CD4-positive, alpha-beta T cell treated with Interleukin-4 for 1 hour (primary cell): ENCODE results near the gene ZRANB3.
"Not testable (repeated sequence)": the region's sequence is repeated elsewhere in the genome, so short reads cannot be mapped to it uniquely, and the experiment has no call there.

Source experiments
- DNase-seq, 2 donors: peaks; one replicate each; pipeline ENCODE4 v3.0.0-alpha.2; 2020 to 2022

ZRANB3 gene

GRCh38 chr2:135320465-135321355, 210.3 kb downstream of the ZRANB3 start:
- DNase-seq, result no peak

- no peak for DNase-seq
Observed at GRCh38 chr2:135318808-135319207, 212.2 kb downstream of the ZRANB3 start.

GRCh38 chr2:135317375-135317774, 213.6 kb downstream of the ZRANB3 start:
- DNase-seq, result no peak

GRCh38 chr2:135311962-135312361, 219.1 kb downstream of the ZRANB3 start:
- DNase-seq, result no peak

GRCh38 chr2:135311268-135311667, 219.8 kb downstream of the ZRANB3 start:
- DNase-seq, result no peak

- DNase-seq, result no peak
Observed at GRCh38 chr2:135304694-135305093, 226.3 kb downstream of the ZRANB3 start.

GRCh38 chr2:135299658-135300244, 231.3 kb downstream of the ZRANB3 start:
- DNase-seq, result no peak

- no peak for DNase-seq
Observed at GRCh38 chr2:135299165-135299564, 231.9 kb downstream of the ZRANB3 start.

GRCh38 chr2:135287121-135287520, 243.9 kb downstream of the ZRANB3 start:
- not testable (repeated sequence) for DNase-seq

- no peak for DNase-seq
Observed at GRCh38 chr2:135285391-135285790, 245.6 kb downstream of the ZRANB3 start.

- DNase-seq, result no peak
Observed at GRCh38 chr2:135281379-135281778, 249.6 kb downstream of the ZRANB3 start.

- no peak for DNase-seq
Observed at GRCh38 chr2:135279209-135279608, 251.8 kb downstream of the ZRANB3 start.

- no peak for DNase-seq
Observed at GRCh38 chr2:135276525-135276924, 254.5 kb downstream of the ZRANB3 start.

GRCh38 chr2:135271006-135271405, 260.0 kb downstream of the ZRANB3 start:
- no peak for DNase-seq

- DNase-seq, result no peak
Observed at GRCh38 chr2:135265960-135266490, 265.0 kb downstream of the ZRANB3 start.

GRCh38 chr2:135259123-135259522, 271.9 kb downstream of the ZRANB3 start:
- DNase-seq, result no peak

- DNase-seq, result no peak
Observed at GRCh38 chr2:135258193-135258592, 272.8 kb downstream of the ZRANB3 start.

- no peak for DNase-seq
Observed at GRCh38 chr2:135257383-135258090, 273.5 kb downstream of the ZRANB3 start.

GRCh38 chr2:135256531-135257260, 274.3 kb downstream of the ZRANB3 start:
- DNase-seq, result no peak

GRCh38 chr2:135255208-135255607, 275.8 kb downstream of the ZRANB3 start:
- DNase-seq, result no peak

- DNase-seq, result no peak
Observed at GRCh38 chr2:135252805-135253458, 278.1 kb downstream of the ZRANB3 start.

- DNase-seq, result no peak
Observed at GRCh38 chr2:135248611-135249010, 282.4 kb downstream of the ZRANB3 start.
